ENCODE measurements around the gene CELF4.

DNA sequence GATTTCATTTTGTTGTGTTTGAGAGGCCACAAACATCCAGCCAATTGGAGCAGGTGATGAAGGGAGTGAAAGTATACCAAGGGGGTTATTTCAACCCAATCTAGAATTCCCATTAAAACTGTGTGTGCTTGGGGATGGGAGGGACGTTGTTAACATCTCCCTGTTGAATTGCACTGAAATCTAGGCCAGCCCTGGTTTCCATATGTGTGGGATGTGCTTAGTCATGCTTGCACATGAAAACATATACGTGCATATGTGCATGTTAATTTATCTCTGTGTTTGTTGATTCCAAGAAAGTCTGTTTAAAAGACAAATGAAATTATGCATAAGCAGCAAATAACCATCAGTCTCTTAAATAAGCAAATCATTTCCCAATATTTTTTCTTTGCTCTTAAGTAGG lies 5.6 kb downstream of the CELF4 start:
- TF ChIP-seq, protein P1, sequence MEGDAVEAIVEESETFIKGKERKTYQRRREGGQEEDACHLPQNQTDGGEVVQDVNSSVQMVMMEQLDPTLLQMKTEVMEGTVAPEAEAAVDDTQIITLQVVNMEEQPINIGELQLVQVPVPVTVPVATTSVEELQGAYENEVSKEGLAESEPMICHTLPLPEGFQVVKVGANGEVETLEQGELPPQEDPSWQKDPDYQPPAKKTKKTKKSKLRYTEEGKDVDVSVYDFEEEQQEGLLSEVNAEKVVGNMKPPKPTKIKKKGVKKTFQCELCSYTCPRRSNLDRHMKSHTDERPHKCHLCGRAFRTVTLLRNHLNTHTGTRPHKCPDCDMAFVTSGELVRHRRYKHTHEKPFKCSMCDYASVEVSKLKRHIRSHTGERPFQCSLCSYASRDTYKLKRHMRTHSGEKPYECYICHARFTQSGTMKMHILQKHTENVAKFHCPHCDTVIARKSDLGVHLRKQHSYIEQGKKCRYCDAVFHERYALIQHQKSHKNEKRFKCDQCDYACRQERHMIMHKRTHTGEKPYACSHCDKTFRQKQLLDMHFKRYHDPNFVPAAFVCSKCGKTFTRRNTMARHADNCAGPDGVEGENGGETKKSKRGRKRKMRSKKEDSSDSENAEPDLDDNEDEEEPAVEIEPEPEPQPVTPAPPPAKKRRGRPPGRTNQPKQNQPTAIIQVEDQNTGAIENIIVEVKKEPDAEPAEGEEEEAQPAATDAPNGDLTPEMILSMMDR (conservative IDR thresholded peaks at IDR 0.05 in 1 of 2, IDR thresholded peaks at IDR 0.05 in 1 of 2; ENCODE audit: low read depth in 1 of 2, low read length in 2 of 2): no peak
- no peak for TF ChIP-seq EZH2 (IDR thresholded peaks at IDR 0.05; ENCODE audit: low read length, missing control alignments)
